SK-N-SH (cell line): ENCODE data around the gene LPXN.

Source experiments
- ELF1 ChIP-seq: IDR thresholded peaks from 2 replicates; pipeline ENCODE4 v1.4.0; 2012
- EP300 ChIP-seq, 2 experiments: IDR thresholded peaks; 2 replicates each; pipeline versions ENCODE4 v1.4.0 to v1.6.1; 2012; ENCODE audit warnings: borderline replicate concordance in 1 of 2, low read depth in 1 of 2, low read length in 1 of 2
- EZH2phosphoT487 ChIP-seq: fragments of 200-600 bp; sonication (generic); IDR thresholded peaks from 2 replicates; pipeline ENCODE4 v1.6.1; 2017; ENCODE audit warnings: low read depth, mixed run types, mild to moderate bottlenecking, antibody characterized with exemption, moderate library complexity, borderline replicate concordance
- NFIC ChIP-seq: IDR thresholded peaks from 2 replicates; pipeline ENCODE4 v1.4.0; 2012; ENCODE audit warnings: borderline replicate concordance
- POLR2AphosphoS5 ChIP-seq: IDR thresholded peaks from 2 replicates; pipeline ENCODE4 v1.6.1; 2012; ENCODE audit warnings: low read depth, low read length
- RFX5 ChIP-seq: IDR thresholded peaks from 2 replicates; pipeline ENCODE4 v1.6.1; 2012; ENCODE audit warnings: mild to moderate bottlenecking, improper control_type of control experiment, low read length
- SIN3A ChIP-seq: IDR thresholded peaks from 2 replicates; pipeline ENCODE4 v1.6.1; 2012; ENCODE audit warnings: low read depth, mild to moderate bottlenecking, low read length, moderate library complexity, borderline replicate concordance
- SMC3 ChIP-seq: IDR thresholded peaks from 2 replicates; pipeline ENCODE4 v1.6.1; 2012; ENCODE audit warnings: low read depth, low read length, improper control_type of control experiment
- TEAD4 ChIP-seq: IDR thresholded peaks from 2 replicates; pipeline ENCODE4 v1.4.0; 2012; ENCODE audit warnings: mild to moderate bottlenecking, borderline replicate concordance; ENCODE audit not compliant: insufficient read depth
- TF ChIP-seq, protein P1 (sequence below): fragments of 200-600 bp; sonication (generic); IDR thresholded peaks from 2 replicates; pipeline ENCODE4 v1.6.1; 2017; ENCODE audit warnings: antibody characterized with exemption, mild to moderate bottlenecking, moderate library complexity
- TF ChIP-seq, protein P2 (sequence below): IDR thresholded peaks from 2 replicates; pipeline ENCODE4 v1.6.1; 2012; ENCODE audit warnings: mild to moderate bottlenecking, low read depth, low read length, moderate library complexity
- TF ChIP-seq, protein P3 (sequence below): IDR thresholded peaks from 2 replicates; pipeline ENCODE4 v1.4.0; 2012; ENCODE audit warnings: low read depth, borderline replicate concordance

DNA sequence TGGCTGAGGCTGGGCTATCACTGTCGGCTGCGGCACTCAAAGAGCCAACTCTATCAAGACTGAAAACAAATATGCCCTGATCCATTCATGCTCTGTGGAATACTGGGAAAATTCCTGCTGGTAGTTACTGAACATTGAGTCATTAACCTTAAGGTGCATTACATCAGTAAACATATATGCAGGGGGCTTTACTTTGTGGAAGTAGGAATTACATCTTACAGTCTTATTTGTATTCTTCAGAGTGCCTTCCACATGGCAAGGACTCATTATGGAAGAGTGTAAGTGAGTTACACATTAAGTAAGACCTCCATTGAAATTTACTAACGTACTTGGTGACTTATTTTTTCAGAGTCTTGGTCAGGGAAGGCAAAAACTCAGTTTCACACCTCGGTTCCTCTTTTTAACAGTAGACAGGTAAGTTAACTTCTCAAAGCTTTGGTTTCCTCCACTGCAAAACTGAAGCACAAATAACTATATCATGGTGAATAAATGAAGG, 72.2 kb downstream of the LPXN start:
- no peak for TF ChIP-seq SIN3A
- TF ChIP-seq, protein P1, sequence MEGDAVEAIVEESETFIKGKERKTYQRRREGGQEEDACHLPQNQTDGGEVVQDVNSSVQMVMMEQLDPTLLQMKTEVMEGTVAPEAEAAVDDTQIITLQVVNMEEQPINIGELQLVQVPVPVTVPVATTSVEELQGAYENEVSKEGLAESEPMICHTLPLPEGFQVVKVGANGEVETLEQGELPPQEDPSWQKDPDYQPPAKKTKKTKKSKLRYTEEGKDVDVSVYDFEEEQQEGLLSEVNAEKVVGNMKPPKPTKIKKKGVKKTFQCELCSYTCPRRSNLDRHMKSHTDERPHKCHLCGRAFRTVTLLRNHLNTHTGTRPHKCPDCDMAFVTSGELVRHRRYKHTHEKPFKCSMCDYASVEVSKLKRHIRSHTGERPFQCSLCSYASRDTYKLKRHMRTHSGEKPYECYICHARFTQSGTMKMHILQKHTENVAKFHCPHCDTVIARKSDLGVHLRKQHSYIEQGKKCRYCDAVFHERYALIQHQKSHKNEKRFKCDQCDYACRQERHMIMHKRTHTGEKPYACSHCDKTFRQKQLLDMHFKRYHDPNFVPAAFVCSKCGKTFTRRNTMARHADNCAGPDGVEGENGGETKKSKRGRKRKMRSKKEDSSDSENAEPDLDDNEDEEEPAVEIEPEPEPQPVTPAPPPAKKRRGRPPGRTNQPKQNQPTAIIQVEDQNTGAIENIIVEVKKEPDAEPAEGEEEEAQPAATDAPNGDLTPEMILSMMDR = no peak
- TF ChIP-seq, protein P2, sequence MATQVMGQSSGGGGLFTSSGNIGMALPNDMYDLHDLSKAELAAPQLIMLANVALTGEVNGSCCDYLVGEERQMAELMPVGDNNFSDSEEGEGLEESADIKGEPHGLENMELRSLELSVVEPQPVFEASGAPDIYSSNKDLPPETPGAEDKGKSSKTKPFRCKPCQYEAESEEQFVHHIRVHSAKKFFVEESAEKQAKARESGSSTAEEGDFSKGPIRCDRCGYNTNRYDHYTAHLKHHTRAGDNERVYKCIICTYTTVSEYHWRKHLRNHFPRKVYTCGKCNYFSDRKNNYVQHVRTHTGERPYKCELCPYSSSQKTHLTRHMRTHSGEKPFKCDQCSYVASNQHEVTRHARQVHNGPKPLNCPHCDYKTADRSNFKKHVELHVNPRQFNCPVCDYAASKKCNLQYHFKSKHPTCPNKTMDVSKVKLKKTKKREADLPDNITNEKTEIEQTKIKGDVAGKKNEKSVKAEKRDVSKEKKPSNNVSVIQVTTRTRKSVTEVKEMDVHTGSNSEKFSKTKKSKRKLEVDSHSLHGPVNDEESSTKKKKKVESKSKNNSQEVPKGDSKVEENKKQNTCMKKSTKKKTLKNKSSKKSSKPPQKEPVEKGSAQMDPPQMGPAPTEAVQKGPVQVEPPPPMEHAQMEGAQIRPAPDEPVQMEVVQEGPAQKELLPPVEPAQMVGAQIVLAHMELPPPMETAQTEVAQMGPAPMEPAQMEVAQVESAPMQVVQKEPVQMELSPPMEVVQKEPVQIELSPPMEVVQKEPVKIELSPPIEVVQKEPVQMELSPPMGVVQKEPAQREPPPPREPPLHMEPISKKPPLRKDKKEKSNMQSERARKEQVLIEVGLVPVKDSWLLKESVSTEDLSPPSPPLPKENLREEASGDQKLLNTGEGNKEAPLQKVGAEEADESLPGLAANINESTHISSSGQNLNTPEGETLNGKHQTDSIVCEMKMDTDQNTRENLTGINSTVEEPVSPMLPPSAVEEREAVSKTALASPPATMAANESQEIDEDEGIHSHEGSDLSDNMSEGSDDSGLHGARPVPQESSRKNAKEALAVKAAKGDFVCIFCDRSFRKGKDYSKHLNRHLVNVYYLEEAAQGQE = no peak
- no peak for TF ChIP-seq NFIC
- TF ChIP-seq RFX5 = no peak
- no peak for TF ChIP-seq TEAD4
- no peak for TF ChIP-seq EP300 (IDR thresholded peaks at IDR 0.05; ENCODE audit: borderline replicate concordance in 1 of 2, low read depth in 1 of 2, low read length in 1 of 2)
- TF ChIP-seq ELF1 = no peak
- TF ChIP-seq, protein P3, sequence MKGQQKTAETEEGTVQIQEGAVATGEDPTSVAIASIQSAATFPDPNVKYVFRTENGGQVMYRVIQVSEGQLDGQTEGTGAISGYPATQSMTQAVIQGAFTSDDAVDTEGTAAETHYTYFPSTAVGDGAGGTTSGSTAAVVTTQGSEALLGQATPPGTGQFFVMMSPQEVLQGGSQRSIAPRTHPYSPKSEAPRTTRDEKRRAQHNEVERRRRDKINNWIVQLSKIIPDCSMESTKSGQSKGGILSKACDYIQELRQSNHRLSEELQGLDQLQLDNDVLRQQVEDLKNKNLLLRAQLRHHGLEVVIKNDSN = no peak
- TF ChIP-seq EZH2phosphoT487 = no peak
- no peak for TF ChIP-seq POLR2AphosphoS5
- TF ChIP-seq SMC3 = no peak
